Adipocyte (in vitro differentiated cells): Measurements from ENCODE around the gene HSDL2.
"Not testable (repeated sequence)": the region's sequence is repeated elsewhere in the genome, so short reads cannot be mapped to it uniquely, and the experiment has no call there.

Experiments
- DNase-seq: peaks from one replicate; pipeline ENCODE4 v3.0.0-alpha.2; 2015; ENCODE audit warnings: low read depth
- H3K27me3 ChIP-seq: replicated peaks from 2 replicates; pipeline ENCODE4 v1.7.0; 2013; ENCODE audit warnings: mild to moderate bottlenecking, low read length, moderate library complexity; ENCODE audit not compliant: control insufficient read depth, insufficient read depth
- H3K36me3 ChIP-seq: 2 replicates; pipeline ENCODE4 v1.7.0; 2013; ENCODE audit warnings: low read length, mild to moderate bottlenecking, moderate library complexity; ENCODE audit not compliant: control insufficient read depth, insufficient read depth, severe bottlenecking
- H3K4me1 ChIP-seq: 2 replicates; pipeline ENCODE4 v1.7.0; 2013; ENCODE audit warnings: mild to moderate bottlenecking, low read length, moderate library complexity; ENCODE audit not compliant: control insufficient read depth, insufficient read depth
- H3K4me3 ChIP-seq: 2 replicates; pipeline ENCODE4 v1.7.0; 2013; ENCODE audit warnings: mild to moderate bottlenecking, low read length, moderate library complexity
- H3K9ac ChIP-seq: 2 replicates; pipeline ENCODE4 v1.7.0; 2013; ENCODE audit warnings: mild to moderate bottlenecking, low read length, moderate library complexity
- H3K9me3 ChIP-seq: 2 replicates; pipeline ENCODE4 v1.7.0; 2013; ENCODE audit warnings: mild to moderate bottlenecking, low read length, moderate library complexity; ENCODE audit not compliant: control insufficient read depth

Gene HSDL2

DNA sequence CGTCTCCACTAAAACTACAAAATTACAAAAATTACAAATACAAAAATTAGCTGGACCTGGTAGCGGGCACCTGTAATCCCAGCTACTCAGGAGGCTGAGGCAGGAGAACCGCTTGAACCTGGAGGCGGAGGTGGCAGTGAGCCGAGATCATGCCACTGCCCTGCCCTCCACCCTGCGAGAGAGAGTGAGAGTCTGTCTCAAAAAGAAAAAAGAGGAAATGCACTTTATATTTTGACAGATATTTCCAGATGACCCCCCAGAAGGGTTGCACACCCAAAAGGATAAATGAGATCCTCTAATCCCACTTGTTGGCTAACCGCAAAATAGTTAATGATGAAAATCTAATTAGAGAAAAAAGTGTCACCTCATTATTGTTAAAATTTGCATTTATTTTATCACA lies 2.2 kb downstream of the HSDL2 start:
- peak overlapping the region; percentile 89 for H3K4me3 ChIP-seq
- no peaks in the 10 kb centered on the region for H3K9me3 ChIP-seq
- H3K4me1 ChIP-seq = peaks cover 57% of the 10 kb centered on the region
- H3K9ac ChIP-seq = no peak overlapping the region
- DNase-seq = no peak
- no peaks in the 10 kb centered on the region for H3K27me3 ChIP-seq
- H3K36me3 ChIP-seq = peaks cover 7% of the 10 kb centered on the region

GRCh38 chr9:112382501-112383364 lies 2.8 kb downstream of the HSDL2 start:
- Histone ChIP-seq H3K9me3 (no peaks in the 10 kb centered on the region), H3K27me3 (no peaks in the 10 kb centered on the region), H3K4me3 (peak overlapping the region; percentile 89), H3K9ac (no peak overlapping the region), H3K4me1 (peaks cover 51% of the 10 kb centered on the region), H3K36me3 (peaks cover 14% of the 10 kb centered on the region)
- no peak for DNase-seq

DNA sequence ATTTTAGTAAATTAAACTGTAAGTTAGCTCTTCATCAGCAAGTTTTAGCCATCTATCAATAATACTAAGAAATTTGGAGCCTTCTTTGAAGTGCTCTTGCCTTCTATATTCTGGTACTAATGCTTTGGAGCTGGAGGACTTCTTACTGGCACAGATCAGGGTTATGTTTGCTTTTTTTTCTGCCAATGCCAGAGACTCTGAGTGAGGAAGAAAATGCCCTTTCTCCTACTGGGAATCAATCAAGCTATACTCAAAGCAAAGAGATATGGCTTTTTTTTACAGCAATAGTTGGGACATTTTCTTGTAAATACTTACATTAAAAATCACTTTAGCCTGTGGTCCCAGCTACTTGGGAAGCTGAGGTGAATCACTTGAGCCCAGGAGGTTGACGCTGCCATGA lies 4.3 kb downstream of the HSDL2 start:
- H3K27me3 ChIP-seq = no peaks in the 10 kb centered on the region
- H3K9ac ChIP-seq = peak overlapping the region; percentile 61
- H3K9me3 ChIP-seq = no peaks in the 10 kb centered on the region
- peaks cover 14% of the 10 kb centered on the region for H3K36me3 ChIP-seq
- peak overlapping the region; percentile 69 for H3K4me3 ChIP-seq
- DNase-seq = peak; percentile 5
- H3K4me1 ChIP-seq = peaks cover 41% of the 10 kb centered on the region

GRCh38 chr9:112384690-112385089 lies 4.8 kb downstream of the HSDL2 start:
- Histone ChIP-seq H3K4me3 (peak overlapping the region; percentile 69), H3K9ac (peak overlapping the region; percentile 61), H3K27me3 (no peaks in the 10 kb centered on the region), H3K9me3 (no peaks in the 10 kb centered on the region), H3K4me1 (peaks cover 41% of the 10 kb centered on the region), H3K36me3 (peaks cover 14% of the 10 kb centered on the region)
- DNase-seq = no peak

DNA sequence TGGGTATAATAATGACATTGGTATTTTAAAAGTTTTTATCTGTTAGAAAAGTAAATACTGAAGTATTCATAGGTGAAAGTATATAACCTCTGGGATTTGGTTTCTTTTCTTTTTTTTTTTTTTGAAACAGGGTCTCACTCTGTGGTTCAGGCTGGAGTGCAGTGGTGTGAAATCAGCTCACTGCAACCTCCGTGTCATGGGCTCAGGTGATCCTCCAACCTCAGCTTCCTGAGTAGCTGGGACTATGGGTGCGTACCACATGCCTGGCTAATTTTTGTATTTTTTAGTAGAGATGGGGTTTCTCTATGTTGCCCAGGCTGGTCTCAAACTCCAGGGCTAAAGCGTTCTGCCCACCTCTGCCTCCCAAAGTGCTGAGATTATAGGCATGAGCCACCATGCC lies 7.2 kb downstream of the HSDL2 start:
- DNase-seq = no peak
- Histone ChIP-seq H3K4me1 (peaks cover 28% of the 10 kb centered on the region), H3K9me3 (no peaks in the 10 kb centered on the region), H3K4me3 (no peak overlapping the region), H3K27me3 (no peaks in the 10 kb centered on the region), H3K36me3 (peaks cover 14% of the 10 kb centered on the region), H3K9ac (no peak overlapping the region)

DNA sequence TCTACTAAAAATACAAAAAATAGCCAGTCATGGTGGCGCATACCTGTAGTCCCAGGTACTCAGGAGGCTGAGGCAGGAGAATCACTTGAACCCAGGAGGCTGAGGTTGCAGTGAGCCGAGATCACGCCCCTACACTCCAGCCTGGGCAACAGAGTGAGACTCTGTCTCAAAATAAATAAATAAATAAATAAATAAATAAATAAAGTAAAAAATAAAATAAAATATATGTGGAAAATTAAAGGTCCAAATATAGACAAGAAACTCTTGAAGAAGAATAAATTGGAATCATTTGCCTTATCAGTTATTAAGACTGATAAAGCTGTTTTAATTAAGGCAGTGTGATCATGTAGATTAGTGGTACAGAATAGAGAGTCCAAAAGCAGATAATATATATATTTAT lies 10.0 kb downstream of the HSDL2 start:
- not testable (repeated sequence) for H3K9ac ChIP-seq, H3K4me3 ChIP-seq, H3K4me1 ChIP-seq, H3K27me3 ChIP-seq, H3K9me3 ChIP-seq, DNase-seq
- H3K36me3 ChIP-seq = peaks cover 22% of the 10 kb centered on the region

DNA sequence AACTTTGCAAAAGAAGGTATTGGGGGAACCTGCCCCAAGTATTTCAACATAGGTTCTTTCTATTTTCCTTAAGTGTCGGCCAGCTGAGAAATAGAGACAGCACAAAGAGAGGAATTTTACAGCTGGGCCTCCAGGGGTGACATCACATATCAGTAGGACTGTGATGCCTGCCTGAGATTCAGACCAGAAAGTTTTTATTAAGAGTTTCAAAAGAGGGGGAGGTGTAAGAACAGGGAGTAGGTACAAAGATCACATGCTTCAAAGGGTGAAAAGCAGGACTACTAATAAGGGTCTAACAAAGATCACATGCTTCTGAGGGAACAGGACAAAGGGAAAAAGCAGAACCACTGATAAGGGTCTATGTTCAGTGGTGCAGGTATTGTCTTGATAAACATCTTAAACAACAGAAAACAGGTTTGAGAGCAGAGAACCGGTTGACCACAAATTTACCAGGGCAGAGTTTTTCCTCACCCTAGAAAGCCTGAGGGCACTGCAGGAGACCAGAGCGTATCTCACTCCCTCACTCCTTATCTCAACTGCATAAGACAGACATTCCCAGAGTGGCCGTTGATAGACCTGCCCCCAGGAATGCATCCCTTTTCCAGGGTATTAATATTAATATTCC lies 12.1 kb downstream of the HSDL2 start:
- H3K27me3 ChIP-seq, DNase-seq, H3K4me3 ChIP-seq, H3K9ac ChIP-seq, H3K4me1 ChIP-seq, H3K9me3 ChIP-seq: not testable (repeated sequence)
- peaks cover 28% of the 10 kb centered on the region for H3K36me3 ChIP-seq

- not testable (repeated sequence) for H3K9me3 ChIP-seq, H3K27me3 ChIP-seq, H3K4me1 ChIP-seq, H3K9ac ChIP-seq, DNase-seq, H3K4me3 ChIP-seq
- peaks cover 32% of the 10 kb centered on the region for H3K36me3 ChIP-seq
These were observed 13.2 kb downstream of the HSDL2 start for GRCh38 chr9:112393146-112393545.

DNA sequence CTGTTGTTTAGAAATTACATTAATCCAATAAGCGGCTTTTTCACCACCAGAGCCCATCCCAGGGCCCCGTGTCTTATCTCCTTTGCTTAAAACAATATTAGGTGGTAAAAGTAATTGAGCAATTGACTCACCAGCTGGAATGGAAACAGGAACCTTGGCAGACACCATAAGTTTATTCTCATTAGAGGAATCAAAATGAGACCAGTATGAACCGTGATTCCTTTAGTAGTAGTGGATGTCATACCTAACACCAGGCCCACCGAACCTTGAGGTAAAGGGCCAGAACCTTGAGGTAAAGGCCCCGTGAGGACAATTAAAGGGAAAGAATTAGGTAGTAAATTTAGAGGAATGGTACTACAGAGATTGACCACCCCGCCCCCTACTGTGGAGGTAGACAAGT lies 16.5 kb downstream of the HSDL2 start:
- no peak overlapping the region for H3K9ac ChIP-seq
- H3K4me1 ChIP-seq = no peaks in the 10 kb centered on the region
- H3K27me3 ChIP-seq = no peaks in the 10 kb centered on the region
- no peak overlapping the region for H3K4me3 ChIP-seq
- H3K9me3 ChIP-seq = no peaks in the 10 kb centered on the region
- peaks cover 40% of the 10 kb centered on the region for H3K36me3 ChIP-seq
- DNase-seq = no peak

- Histone ChIP-seq H3K4me3 (no peak overlapping the region), H3K9me3 (no peaks in the 10 kb centered on the region), H3K27me3 (no peaks in the 10 kb centered on the region), H3K4me1 (no peaks in the 10 kb centered on the region), H3K36me3 (peaks cover 40% of the 10 kb centered on the region), H3K9ac (no peak overlapping the region)
- no peak for DNase-seq
These were observed 17.0 kb downstream of the HSDL2 start for GRCh38 chr9:112396872-112397271.

GRCh38 chr9:112401175-112401815 lies 21.4 kb downstream of the HSDL2 start:
- peaks cover 10% of the 10 kb centered on the region for H3K4me1 ChIP-seq
- H3K27me3 ChIP-seq = no peaks in the 10 kb centered on the region
- H3K9me3 ChIP-seq = no peaks in the 10 kb centered on the region
- H3K9ac ChIP-seq = no peak overlapping the region
- peaks cover 48% of the 10 kb centered on the region for H3K36me3 ChIP-seq
- no peak for DNase-seq
- no peak overlapping the region for H3K4me3 ChIP-seq
